Neural crest cell (in vitro differentiated cells): ENCODE data around the gene ALOXE3. TPM values are rescaled to one million over a fixed set of nuclear protein-coding genes. Genes with fewer than 3 reads are reported as not detected.

Source experiments
- DNase-seq: peaks from one replicate; pipeline ENCODE4 v3.0.0; 2021; ENCODE audit warnings: low read depth, mixed read lengths, low spot score
- H3K27ac Mint-ChIP-seq: one replicate; pipeline ENCODE4 v1.8.0; 2021; ENCODE audit warnings: mild to moderate bottlenecking, mixed read lengths; ENCODE audit not compliant: unreplicated experiment
- H3K27me3 Mint-ChIP-seq: 2 replicates; pipeline ENCODE4 v1.8.0; 2021; ENCODE audit warnings: low read depth, mild to moderate bottlenecking, mixed read lengths
- H3K36me3 Mint-ChIP-seq: 2 replicates; pipeline ENCODE4 v1.8.0; 2021; ENCODE audit warnings: low read depth, mild to moderate bottlenecking, mixed read lengths
- H3K4me1 Mint-ChIP-seq: 2 replicates; pipeline ENCODE4 v1.8.0; 2021; ENCODE audit warnings: mixed read lengths
- H3K4me3 Mint-ChIP-seq: one replicate; pipeline ENCODE4 v1.8.0; 2021; ENCODE audit warnings: mild to moderate bottlenecking, mixed read lengths
- H3K9me3 Mint-ChIP-seq: 2 replicates; pipeline ENCODE4 v1.8.0; 2021; ENCODE audit warnings: mixed read lengths
- long read RNA-seq: library from polyadenylated mRNA; unstranded; transcript quantifications from one replicate; pipeline ENCODE4 v2.0.0, GENCODE V29; 2020
- total RNA-seq: library from RNA; stranded (reverse); gene quantifications from 2 replicates; pipeline ENCODE4 v1.2.1, GENCODE V29; 2021
- TF ChIP-seq, protein P1 (sequence below): fragments of 200-600 bp; sonication (generic); conservative IDR thresholded peaks from 2 replicates; pipeline ENCODE4 v1.5.0; 2021; ENCODE audit warnings: antibody characterized with exemption, mild to moderate bottlenecking

Gene ALOXE3
- total RNA-seq = 0.09 TPM in 1 of 2 replicates, not detected in the other
- long read RNA-seq = 0 reads

DNA sequence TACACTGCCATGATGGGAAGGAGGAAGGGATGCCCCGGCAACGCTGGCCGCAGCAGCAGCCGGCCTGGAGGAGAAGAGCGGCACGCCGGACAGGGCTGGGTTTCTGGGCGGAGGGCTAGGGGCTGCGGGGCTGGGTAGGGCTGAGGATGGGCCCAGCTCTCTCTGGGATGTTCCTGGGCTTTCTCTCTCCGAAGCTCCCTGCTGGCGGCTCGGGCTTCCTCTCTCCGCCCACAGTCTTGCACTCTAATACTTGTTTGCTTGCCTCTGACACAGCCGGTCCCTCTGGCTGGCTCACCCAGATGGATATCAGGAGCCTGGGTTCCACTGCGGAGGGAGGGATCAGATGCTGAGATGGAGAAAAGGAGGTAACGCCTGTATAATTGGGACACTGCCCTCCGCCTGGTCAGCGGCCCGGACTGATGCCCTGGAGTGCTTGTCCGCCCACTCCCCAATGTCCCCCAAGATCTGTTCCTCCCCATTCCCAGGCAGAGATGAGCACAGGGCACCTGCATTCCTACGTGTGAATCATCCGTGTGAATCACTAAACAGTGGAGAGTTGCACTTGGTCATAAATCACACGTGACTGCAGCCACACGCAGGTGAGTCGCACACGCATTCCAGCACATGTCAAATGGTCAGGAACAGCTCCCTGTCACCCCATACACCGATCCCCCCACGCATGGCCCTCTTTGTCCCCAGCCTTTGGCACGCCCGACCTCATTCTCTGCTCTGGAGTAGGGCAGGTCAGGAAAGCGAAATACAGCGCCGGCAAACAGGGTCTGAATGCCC, at the start of gene ALOXE3:
ALOXE3 (minus strand) TSS at position 535 of the 789 bp plus-strand sequence; CDS start at position 11, 524 bp downstream.
- H3K4me1 Mint-ChIP-seq = peaks cover 43% of the 10 kb centered on the region
- H3K9me3 Mint-ChIP-seq = peaks cover 3% of the 10 kb centered on the region
- TF ChIP-seq, protein P1, sequence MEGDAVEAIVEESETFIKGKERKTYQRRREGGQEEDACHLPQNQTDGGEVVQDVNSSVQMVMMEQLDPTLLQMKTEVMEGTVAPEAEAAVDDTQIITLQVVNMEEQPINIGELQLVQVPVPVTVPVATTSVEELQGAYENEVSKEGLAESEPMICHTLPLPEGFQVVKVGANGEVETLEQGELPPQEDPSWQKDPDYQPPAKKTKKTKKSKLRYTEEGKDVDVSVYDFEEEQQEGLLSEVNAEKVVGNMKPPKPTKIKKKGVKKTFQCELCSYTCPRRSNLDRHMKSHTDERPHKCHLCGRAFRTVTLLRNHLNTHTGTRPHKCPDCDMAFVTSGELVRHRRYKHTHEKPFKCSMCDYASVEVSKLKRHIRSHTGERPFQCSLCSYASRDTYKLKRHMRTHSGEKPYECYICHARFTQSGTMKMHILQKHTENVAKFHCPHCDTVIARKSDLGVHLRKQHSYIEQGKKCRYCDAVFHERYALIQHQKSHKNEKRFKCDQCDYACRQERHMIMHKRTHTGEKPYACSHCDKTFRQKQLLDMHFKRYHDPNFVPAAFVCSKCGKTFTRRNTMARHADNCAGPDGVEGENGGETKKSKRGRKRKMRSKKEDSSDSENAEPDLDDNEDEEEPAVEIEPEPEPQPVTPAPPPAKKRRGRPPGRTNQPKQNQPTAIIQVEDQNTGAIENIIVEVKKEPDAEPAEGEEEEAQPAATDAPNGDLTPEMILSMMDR = no peak
- peak within 1 kb of the TSS; percentile 76 for H3K27ac Mint-ChIP-seq
- peaks cover 94% of the 10 kb centered on the region for H3K27me3 Mint-ChIP-seq
- peak within 1 kb of the TSS; percentile 96 for H3K4me3 Mint-ChIP-seq
- H3K36me3 Mint-ChIP-seq = peaks cover 15% of the 10 kb centered on the region
- DNase-seq = peak; percentile 26

DNA sequence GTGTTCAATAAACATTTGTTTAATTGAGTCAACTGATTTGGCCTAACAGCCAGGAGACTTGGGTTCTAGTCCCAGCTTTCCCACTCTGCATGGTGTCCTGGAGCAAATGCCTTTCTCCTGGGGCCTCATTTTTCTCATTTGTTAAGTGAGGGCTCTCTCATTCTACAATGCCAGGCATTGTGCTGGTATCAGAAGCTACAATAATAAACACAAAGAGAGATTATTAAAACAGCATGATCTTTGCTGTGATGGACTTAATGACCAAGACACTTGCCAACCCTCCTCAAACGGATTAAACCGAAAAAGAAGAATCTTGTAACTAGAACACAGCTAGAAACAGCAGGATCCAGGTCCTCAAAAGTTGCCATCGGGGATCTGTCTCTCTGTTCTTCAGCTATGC, 49.2 kb upstream of the ALOXE3 start:
- H3K4me3 Mint-ChIP-seq = no peak overlapping the region
- TF ChIP-seq, protein P1 = no peak
- no peak for DNase-seq
- H3K27me3 Mint-ChIP-seq = no peaks in the 10 kb centered on the region
- no peaks in the 10 kb centered on the region for H3K9me3 Mint-ChIP-seq
- no peaks in the 10 kb centered on the region for H3K36me3 Mint-ChIP-seq
- H3K27ac Mint-ChIP-seq = peak overlapping the region; percentile 43
- H3K4me1 Mint-ChIP-seq = peaks cover 29% of the 10 kb centered on the region

DNA sequence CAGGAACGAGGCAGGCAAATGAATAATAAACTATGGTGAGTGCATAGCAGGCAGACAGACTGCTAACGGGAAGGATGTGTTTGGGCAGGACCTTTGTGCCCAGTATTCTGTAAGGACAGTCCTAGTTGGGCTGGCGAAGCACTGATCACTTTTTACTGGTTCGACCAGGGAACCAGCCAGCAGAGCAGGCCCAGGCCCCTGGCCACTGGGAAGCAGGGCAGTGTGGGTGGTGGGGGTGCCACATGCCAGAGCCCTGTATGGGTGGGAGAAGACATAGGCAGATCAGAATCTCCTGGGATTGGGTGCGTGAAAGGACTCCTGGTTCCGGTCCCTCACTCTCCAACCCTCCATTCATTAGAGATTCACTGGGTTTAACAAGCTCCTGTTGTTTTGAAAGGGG, 48.4 kb upstream of the ALOXE3 start:
- TF ChIP-seq, protein P1 = no peak
- Mint-ChIP-seq H3K27ac (no peak overlapping the region), H3K27me3 (no peaks in the 10 kb centered on the region), H3K9me3 (no peaks in the 10 kb centered on the region), H3K4me3 (peak overlapping the region; percentile 54), H3K4me1 (peaks cover 26% of the 10 kb centered on the region), H3K36me3 (no peaks in the 10 kb centered on the region)
- DNase-seq = no peak

DNA sequence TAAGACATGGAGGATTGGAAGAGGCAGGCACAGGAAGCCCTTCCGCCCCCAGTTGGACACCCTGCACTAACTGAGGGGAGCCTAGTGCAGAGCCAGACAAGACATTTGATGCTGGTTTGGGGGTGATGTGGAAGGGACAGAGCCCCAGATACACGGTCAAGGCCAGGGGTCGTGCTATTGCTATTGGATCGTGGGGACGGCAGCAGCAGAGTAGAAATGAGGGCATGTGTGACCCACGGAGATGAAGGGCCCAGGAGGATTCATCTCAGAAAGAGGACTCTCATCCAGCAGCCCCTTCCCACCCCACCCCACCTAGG, 46.5 kb upstream of the ALOXE3 start:
- Mint-ChIP-seq H3K27ac (no peak overlapping the region), H3K4me3 (peak overlapping the region; percentile 84), H3K27me3 (no peaks in the 10 kb centered on the region), H3K36me3 (peaks cover 6% of the 10 kb centered on the region), H3K9me3 (no peaks in the 10 kb centered on the region), H3K4me1 (peaks cover 43% of the 10 kb centered on the region)
- TF ChIP-seq, protein P1 = no peak
- DNase-seq = no peak

DNA sequence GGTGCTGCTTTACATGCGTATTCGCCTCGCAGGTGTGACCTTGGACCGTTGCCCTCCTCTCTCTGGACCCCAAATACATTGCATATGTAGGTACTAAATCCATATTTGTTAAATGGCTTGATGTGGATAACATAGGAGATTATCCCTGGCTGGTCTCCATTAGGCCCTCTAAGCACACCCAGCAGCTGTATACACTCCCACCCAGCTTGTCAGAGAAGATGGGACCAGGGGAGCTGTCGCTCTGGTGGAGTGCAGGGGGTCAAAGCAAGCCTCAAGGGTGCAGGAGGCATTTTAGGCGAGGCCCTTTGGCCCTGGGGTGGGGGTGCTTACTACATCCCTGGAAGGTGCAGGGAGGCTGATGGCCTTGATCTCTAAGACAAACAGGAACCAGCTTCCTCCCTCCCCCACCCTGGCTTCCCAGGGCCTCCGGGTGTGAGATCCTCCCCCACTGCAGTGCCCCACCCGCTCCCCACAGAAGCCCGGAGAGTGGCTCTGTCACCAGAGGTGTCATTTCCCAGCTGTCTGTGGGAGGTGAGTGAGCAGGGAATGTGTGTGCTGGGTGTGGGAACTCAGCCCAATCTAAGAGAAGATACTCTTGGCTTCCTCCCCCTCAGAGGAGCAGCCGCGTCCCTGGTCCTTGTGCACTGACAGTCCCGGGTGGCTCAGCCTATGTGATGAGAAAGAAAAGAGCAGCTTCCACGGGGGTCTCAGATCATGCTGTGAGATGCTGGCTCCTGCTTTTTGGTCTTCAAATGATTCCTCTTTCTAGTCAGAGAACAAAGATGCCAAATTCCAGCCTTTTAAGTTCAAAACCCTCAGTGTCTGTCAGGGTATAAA, 45.9 kb upstream of the ALOXE3 start:
- Mint-ChIP-seq H3K27me3 (no peaks in the 10 kb centered on the region), H3K27ac (no peak overlapping the region), H3K36me3 (peaks cover 6% of the 10 kb centered on the region), H3K4me1 (peaks cover 44% of the 10 kb centered on the region), H3K4me3 (peak overlapping the region; percentile 92), H3K9me3 (no peaks in the 10 kb centered on the region)
- TF ChIP-seq, protein P1 = no peak
- DNase-seq = no peak
